DOHH2 (cell line): ENCODE results near the gene CABLES1.
"Not testable (repeated sequence)": the region's sequence is repeated elsewhere in the genome, so short reads cannot be mapped to it uniquely, and the experiment has no call there.

Experiments used
- H3F3A ChIP-seq: fragments of 200-600 bp; sonication (generic), shearing (Covaris generic); 2 replicates; pipeline ENCODE4 v1.6.0; 2016; ENCODE audit warnings: antibody characterized with exemption, mild to moderate bottlenecking; ENCODE audit not compliant: control insufficient read depth, insufficient read depth
- H3K27ac ChIP-seq: fragments of 200-600 bp; sonication (generic); 2 replicates; pipeline ENCODE4 v1.5.1; 2014; ENCODE audit warnings: low read depth, mild to moderate bottlenecking, low read length, moderate library complexity
- H3K27me3 ChIP-seq: fragments of 200-600 bp; sonication (generic); 2 replicates; pipeline ENCODE4 v1.6.1; 2014; ENCODE audit warnings: mild to moderate bottlenecking, low read length, mixed read lengths; ENCODE audit not compliant: control insufficient read depth
- H3K36me3 ChIP-seq: fragments of 200-600 bp; sonication (generic); 2 replicates; pipeline ENCODE4 v1.6.1; 2014; ENCODE audit warnings: mild to moderate bottlenecking, low read length, moderate library complexity, mixed read lengths; ENCODE audit not compliant: control insufficient read depth
- H3K4me1 ChIP-seq: fragments of 200-600 bp; sonication (generic); 2 replicates; pipeline ENCODE4 v1.6.1; 2014; ENCODE audit warnings: mild to moderate bottlenecking, low read length, mixed read lengths; ENCODE audit not compliant: control insufficient read depth
- H3K4me2 ChIP-seq: fragments of 200-600 bp; sonication (generic); 2 replicates; pipeline ENCODE4 v1.6.0; 2014; ENCODE audit warnings: mild to moderate bottlenecking, low read length, moderate library complexity
- H3K4me3 ChIP-seq: fragments of 200-600 bp; sonication (generic); 2 replicates; pipeline ENCODE4 v1.5.1; 2014; ENCODE audit warnings: mild to moderate bottlenecking, low read length, mixed read lengths
- H3K79me2 ChIP-seq: fragments of 200-600 bp; sonication (generic); 2 replicates; pipeline ENCODE4 v1.6.1; 2014; ENCODE audit warnings: mild to moderate bottlenecking, low read length, mixed read lengths; ENCODE audit not compliant: control insufficient read depth
- H3K9me2 ChIP-seq: fragments of 200-600 bp; sonication (generic); replicated peaks from 2 replicates; pipeline ENCODE4 v1.6.1; 2014; ENCODE audit warnings: mild to moderate bottlenecking, low read length, mixed read lengths; ENCODE audit not compliant: control insufficient read depth
- H3K9me3 ChIP-seq: fragments of 200-600 bp; sonication (generic); 2 replicates; pipeline ENCODE4 v1.6.1; 2014; ENCODE audit warnings: antibody characterized with exemption, low read length, mixed read lengths; ENCODE audit not compliant: control insufficient read depth, insufficient read depth
- H4K20me1 ChIP-seq: fragments of 200-600 bp; sonication (generic); 2 replicates; pipeline ENCODE4 v1.6.0; 2014; ENCODE audit warnings: low read depth, mild to moderate bottlenecking, antibody characterized with exemption, low read length, moderate library complexity; ENCODE audit not compliant: control insufficient read depth, insufficient read depth
- EZH2phosphoT487 ChIP-seq: fragments of 200-600 bp; sonication (generic); IDR thresholded peaks from 2 replicates; pipeline ENCODE4 v1.6.1; 2017; ENCODE audit warnings: borderline replicate concordance, mild to moderate bottlenecking, antibody characterized with exemption, low read length, moderate library complexity, mixed read lengths
- TF ChIP-seq, protein P1 (sequence below): fragments of 200-600 bp; sonication (generic); IDR thresholded peaks from one replicate; pipeline ENCODE4 v1.5.1; 2014; ENCODE audit warnings: antibody characterized with exemption, mild to moderate bottlenecking, low read depth, low read length; ENCODE audit not compliant: poor library complexity, severe bottlenecking

Gene CABLES1

DNA sequence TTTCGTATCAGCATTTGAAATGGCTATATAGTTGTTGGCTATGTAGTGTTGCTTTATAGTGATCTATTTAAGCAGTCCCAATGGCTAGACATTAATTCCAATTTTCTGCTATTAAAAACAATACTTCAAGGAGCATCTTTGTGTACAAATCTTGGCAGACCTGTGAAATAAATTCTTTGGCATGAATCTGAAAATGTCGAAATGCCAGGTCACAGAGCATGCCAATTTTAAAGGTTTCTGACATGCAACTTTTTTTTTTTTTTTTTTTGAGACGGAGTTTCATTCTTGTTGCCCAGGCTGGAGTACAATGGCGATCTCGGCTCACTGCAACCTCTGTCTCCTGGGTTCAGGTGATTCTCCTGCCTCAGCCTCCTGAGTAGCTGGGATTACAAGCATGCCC, 26.8 kb upstream of the CABLES1 start:
- no peak overlapping the region for H3K4me2 ChIP-seq
- no peaks in the 10 kb centered on the region for H3K4me1 ChIP-seq
- no peaks in the 10 kb centered on the region for H4K20me1 ChIP-seq
- no peaks in the 10 kb centered on the region for H3K9me3 ChIP-seq
- no peak overlapping the region for H3K27ac ChIP-seq
- peaks cover 4% of the 10 kb centered on the region; the same call in 1 of the 2 replicates for H3K27me3 ChIP-seq
- no peaks in the 10 kb centered on the region for H3K9me2 ChIP-seq
- no peaks in the 10 kb centered on the region for H3K79me2 ChIP-seq
- H3F3A ChIP-seq, result no peaks in the 10 kb centered on the region
- no peak for TF ChIP-seq EZH2phosphoT487
- H3K36me3 ChIP-seq, result no peaks in the 10 kb centered on the region
- H3K4me3 ChIP-seq, result no peak overlapping the region

DNA sequence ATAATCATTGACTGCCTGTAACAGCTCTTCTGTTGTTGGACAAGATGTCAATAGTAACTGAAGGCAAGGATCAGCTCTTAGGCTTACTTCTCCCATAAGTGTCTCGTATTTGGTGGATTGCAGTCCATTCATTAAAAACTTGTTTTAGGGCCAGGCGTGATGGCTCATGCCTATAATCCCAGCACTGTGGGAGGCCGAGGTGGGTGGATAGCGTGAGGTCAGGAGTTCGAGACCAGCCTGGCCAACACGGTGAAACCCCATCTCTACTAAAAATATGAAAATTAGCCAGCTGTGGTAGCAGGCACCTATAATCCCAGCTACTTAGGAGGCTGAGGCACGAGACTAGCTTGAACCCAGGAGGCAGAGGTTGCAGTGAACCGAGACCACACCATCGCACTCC, 26.1 kb upstream of the CABLES1 start:
- H3K9me3 ChIP-seq, H3K79me2 ChIP-seq, H3F3A ChIP-seq, H3K27me3 ChIP-seq, H3K4me1 ChIP-seq, H3K27ac ChIP-seq, H3K4me3 ChIP-seq, H3K36me3 ChIP-seq, H3K9me2 ChIP-seq, H3K4me2 ChIP-seq, H4K20me1 ChIP-seq: not testable (repeated sequence)

- no peaks in the 10 kb centered on the region for H3K79me2 ChIP-seq
- H3F3A ChIP-seq, result no peaks in the 10 kb centered on the region
- no peaks in the 10 kb centered on the region for H4K20me1 ChIP-seq
- no peaks in the 10 kb centered on the region for H3K36me3 ChIP-seq
- H3K4me1 ChIP-seq, result no peaks in the 10 kb centered on the region; the same call in 1 of the 2 replicates
- H3K9me3 ChIP-seq, result no peaks in the 10 kb centered on the region
- TF ChIP-seq EZH2phosphoT487, result no peak
- TF ChIP-seq, protein P1, sequence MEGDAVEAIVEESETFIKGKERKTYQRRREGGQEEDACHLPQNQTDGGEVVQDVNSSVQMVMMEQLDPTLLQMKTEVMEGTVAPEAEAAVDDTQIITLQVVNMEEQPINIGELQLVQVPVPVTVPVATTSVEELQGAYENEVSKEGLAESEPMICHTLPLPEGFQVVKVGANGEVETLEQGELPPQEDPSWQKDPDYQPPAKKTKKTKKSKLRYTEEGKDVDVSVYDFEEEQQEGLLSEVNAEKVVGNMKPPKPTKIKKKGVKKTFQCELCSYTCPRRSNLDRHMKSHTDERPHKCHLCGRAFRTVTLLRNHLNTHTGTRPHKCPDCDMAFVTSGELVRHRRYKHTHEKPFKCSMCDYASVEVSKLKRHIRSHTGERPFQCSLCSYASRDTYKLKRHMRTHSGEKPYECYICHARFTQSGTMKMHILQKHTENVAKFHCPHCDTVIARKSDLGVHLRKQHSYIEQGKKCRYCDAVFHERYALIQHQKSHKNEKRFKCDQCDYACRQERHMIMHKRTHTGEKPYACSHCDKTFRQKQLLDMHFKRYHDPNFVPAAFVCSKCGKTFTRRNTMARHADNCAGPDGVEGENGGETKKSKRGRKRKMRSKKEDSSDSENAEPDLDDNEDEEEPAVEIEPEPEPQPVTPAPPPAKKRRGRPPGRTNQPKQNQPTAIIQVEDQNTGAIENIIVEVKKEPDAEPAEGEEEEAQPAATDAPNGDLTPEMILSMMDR, result no peak
- no peak overlapping the region for H3K4me3 ChIP-seq
- H3K27ac ChIP-seq, result no peak overlapping the region
- H3K27me3 ChIP-seq, result peaks cover 16% of the 10 kb centered on the region
- no peak overlapping the region for H3K4me2 ChIP-seq
- H3K9me2 ChIP-seq, result no peaks in the 10 kb centered on the region
Observed at GRCh38 chr18:23113576-23113975, 21.7 kb upstream of the CABLES1 start.

DNA sequence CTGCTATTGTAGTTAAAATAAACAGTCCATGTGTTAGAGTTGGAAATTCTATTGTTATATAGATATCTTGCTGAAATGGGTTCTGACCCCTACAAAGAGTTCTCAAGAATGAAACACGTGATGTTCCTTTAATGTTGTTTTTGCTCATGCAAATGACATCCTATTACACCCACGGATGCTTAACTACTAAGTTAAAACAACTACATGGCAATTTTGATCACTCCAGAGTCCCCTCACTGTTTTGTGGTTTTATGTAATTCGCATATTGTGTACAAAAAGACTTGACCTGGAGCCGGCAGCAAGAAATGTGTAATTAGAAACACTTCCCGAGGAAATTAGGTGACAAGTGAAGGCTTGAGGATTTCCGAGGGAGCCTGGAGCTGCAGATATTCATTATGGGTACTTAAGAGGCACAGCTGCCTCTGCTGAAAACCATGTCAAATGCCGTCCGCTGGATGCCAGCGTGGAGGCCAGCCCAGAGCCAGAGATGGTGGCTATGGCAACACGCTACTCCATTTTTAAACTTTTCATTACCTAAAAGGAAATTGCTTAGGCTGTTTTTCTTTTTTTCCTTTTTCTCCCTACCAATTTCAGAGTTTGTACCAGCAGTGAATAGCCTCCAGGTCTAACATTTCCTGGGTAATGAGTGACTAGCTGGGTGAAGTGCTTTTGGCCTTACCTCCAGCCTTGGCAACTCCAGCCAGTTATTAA, 21.0 kb upstream of the CABLES1 start:
- no peaks in the 10 kb centered on the region for H4K20me1 ChIP-seq
- H3K27ac ChIP-seq, result no peak overlapping the region
- TF ChIP-seq EZH2phosphoT487, result no peak
- TF ChIP-seq, protein P1, result no peak
- H3K4me1 ChIP-seq, result peaks cover under 1% of the 10 kb centered on the region
- H3K4me3 ChIP-seq, result no peak overlapping the region
- H3K4me2 ChIP-seq, result no peak overlapping the region
- H3F3A ChIP-seq, result no peaks in the 10 kb centered on the region
- no peaks in the 10 kb centered on the region for H3K9me2 ChIP-seq
- no peaks in the 10 kb centered on the region for H3K36me3 ChIP-seq
- H3K79me2 ChIP-seq, result no peaks in the 10 kb centered on the region
- H3K9me3 ChIP-seq, result no peaks in the 10 kb centered on the region
- peaks cover 16% of the 10 kb centered on the region for H3K27me3 ChIP-seq
